Caki2 (cell line): ENCODE data around the gene SLC12A2. TPM values are rescaled to one million over a fixed set of nuclear protein-coding genes. Genes with fewer than 3 reads are reported as not detected.
A peak's percentile ranks its signal among the peaks of the same experiment; 100 is the strongest.

ENCODE experiments used
- DNase-seq: peaks from one replicate; pipeline ENCODE4 v3.0.0-alpha.2; 2015; ENCODE audit warnings: low read depth
- in situ Hi-C: cut with HindIII; loops from 2 replicates; pipeline ENCODE4 v1.10.0; 2016; ENCODE audit warnings: low sequenced_read_pairs, low pct_unique_long_range_greater_than_20kb, mixed read lengths
- total RNA-seq: library from RNA; depleted of rRNA; stranded (reverse); fragments of >200 nt; shearing (Covaris generic); gene quantifications from 2 replicates; pipeline ENCODE4 v1.2.3, GENCODE V29; 2014; ENCODE audit warnings: low replicate concordance

Gene SLC12A2
- total RNA-seq, 1 experiment from 2014 or later: 5.1 TPM

- DNase-seq: no peak
Observed at GRCh38 chr5:128144491-128144890, 60.9 kb downstream of the SLC12A2 start.

GRCh38 chr5:128146671-128147070 lies 63.1 kb downstream of the SLC12A2 start:
- DNase-seq: no peak
- in situ Hi-C loops: no loop called here

More at GRCh38 chr5:128144491-128144890, 60.9 kb downstream of the SLC12A2 start:
- in situ Hi-C loops: no loop called here

GRCh38 chr5:128154943-128155342 lies 71.4 kb downstream of the SLC12A2 start:
- DNase-seq: no peak

GRCh38 chr5:128155776-128156175 lies 72.2 kb downstream of the SLC12A2 start:
- in situ Hi-C loops: no loop called here
- no peak for DNase-seq

More at GRCh38 chr5:128154943-128155342, 71.4 kb downstream of the SLC12A2 start:
- in situ Hi-C loops: no loop called here

GRCh38 chr5:128156521-128156920 lies 73.0 kb downstream of the SLC12A2 start:
- no peak for DNase-seq
- in situ Hi-C loops: no loop called here

GRCh38 chr5:128158342-128158741 lies 74.8 kb downstream of the SLC12A2 start:
- no peak for DNase-seq
- in situ Hi-C loops: no loop called here

- in situ Hi-C loops: no loop called here
- DNase-seq: no peak
Observed at GRCh38 chr5:128163991-128164390, 80.4 kb downstream of the SLC12A2 start.

- no peak for DNase-seq
- in situ Hi-C loops: no loop called here
Observed at GRCh38 chr5:128169401-128170017, 85.9 kb downstream of the SLC12A2 start.

- in situ Hi-C loops: no loop called here
- no peak for DNase-seq
Observed at GRCh38 chr5:128172102-128172501, 88.5 kb downstream of the SLC12A2 start.

- in situ Hi-C loops: no loop called here
- DNase-seq: no peak
Observed at GRCh38 chr5:128174951-128175350, 91.4 kb downstream of the SLC12A2 start.

- in situ Hi-C loops: no loop called here
- DNase-seq: no peak
Observed at GRCh38 chr5:128192368-128192767, 108.8 kb downstream of the SLC12A2 start.

GRCh38 chr5:128193665-128194390 lies 110.3 kb downstream of the SLC12A2 start:
- in situ Hi-C loops: no loop called here
- no peak for DNase-seq

- DNase-seq: no peak
- in situ Hi-C loops: no loop called here
Observed at GRCh38 chr5:128195316-128195715, 111.8 kb downstream of the SLC12A2 start.

- in situ Hi-C loops: no loop called here
- no peak for DNase-seq
Observed at GRCh38 chr5:128196080-128196479, 112.5 kb downstream of the SLC12A2 start.

GRCh38 chr5:128196791-128197190 lies 113.2 kb downstream of the SLC12A2 start:
- in situ Hi-C loops: no loop called here
- no peak for DNase-seq

GRCh38 chr5:128197896-128198522 lies 114.4 kb downstream of the SLC12A2 start:
- DNase-seq: peak; percentile 32
- in situ Hi-C loops: no loop called here

GRCh38 chr5:128199104-128199503 lies 115.5 kb downstream of the SLC12A2 start:
- in situ Hi-C loops: no loop called here
- peak; percentile 88 for DNase-seq

- no peak for DNase-seq
- in situ Hi-C loops: no loop called here
Observed at GRCh38 chr5:128199611-128200010, 116.0 kb downstream of the SLC12A2 start.
